Stomach smooth muscle (tissue), 2 donors: ENCODE results near the gene AKNA.
A peak's percentile ranks its signal among the peaks of the same experiment; 100 is the strongest.

Experiments used
- H3K27ac ChIP-seq: one replicate; pipeline ENCODE4 v1.7.0; 2013; ENCODE audit warnings: mild to moderate bottlenecking, low read length, inconsistent platforms
- H3K27me3 ChIP-seq, 2 donors: one replicate each; pipeline ENCODE4 v1.7.0; 2013; ENCODE audit warnings: low read length in 2 of 2; ENCODE audit not compliant: insufficient read depth in 2 of 2, control insufficient read depth in 1 of 2
- H3K36me3 ChIP-seq, 2 donors: one replicate each; pipeline ENCODE4 v1.7.0; 2013; ENCODE audit warnings: low read length in 2 of 2; ENCODE audit not compliant: control insufficient read depth in 2 of 2, insufficient read depth in 2 of 2
- H3K4me1 ChIP-seq: one replicate; pipeline ENCODE4 v1.7.0; 2013; ENCODE audit warnings: low read length; ENCODE audit not compliant: control insufficient read depth, insufficient read depth
- H3K4me3 ChIP-seq, 2 donors: one replicate each; pipeline ENCODE4 v1.7.0; 2013; ENCODE audit warnings: low read length in 2 of 2
- H3K9ac ChIP-seq, 2 donors: one replicate each; pipeline ENCODE4 v1.7.0; 2013; ENCODE audit warnings: low read length in 2 of 2, mild to moderate bottlenecking in 1 of 2
- H3K9me3 ChIP-seq, 2 donors: one replicate each; pipeline ENCODE4 v1.7.0; 2013; ENCODE audit warnings: low read length in 2 of 2; ENCODE audit not compliant: control insufficient read depth in 2 of 2
- donor health status: healthy.
- donor health status: Pancreatic carcinoma.

Gene AKNA

DNA sequence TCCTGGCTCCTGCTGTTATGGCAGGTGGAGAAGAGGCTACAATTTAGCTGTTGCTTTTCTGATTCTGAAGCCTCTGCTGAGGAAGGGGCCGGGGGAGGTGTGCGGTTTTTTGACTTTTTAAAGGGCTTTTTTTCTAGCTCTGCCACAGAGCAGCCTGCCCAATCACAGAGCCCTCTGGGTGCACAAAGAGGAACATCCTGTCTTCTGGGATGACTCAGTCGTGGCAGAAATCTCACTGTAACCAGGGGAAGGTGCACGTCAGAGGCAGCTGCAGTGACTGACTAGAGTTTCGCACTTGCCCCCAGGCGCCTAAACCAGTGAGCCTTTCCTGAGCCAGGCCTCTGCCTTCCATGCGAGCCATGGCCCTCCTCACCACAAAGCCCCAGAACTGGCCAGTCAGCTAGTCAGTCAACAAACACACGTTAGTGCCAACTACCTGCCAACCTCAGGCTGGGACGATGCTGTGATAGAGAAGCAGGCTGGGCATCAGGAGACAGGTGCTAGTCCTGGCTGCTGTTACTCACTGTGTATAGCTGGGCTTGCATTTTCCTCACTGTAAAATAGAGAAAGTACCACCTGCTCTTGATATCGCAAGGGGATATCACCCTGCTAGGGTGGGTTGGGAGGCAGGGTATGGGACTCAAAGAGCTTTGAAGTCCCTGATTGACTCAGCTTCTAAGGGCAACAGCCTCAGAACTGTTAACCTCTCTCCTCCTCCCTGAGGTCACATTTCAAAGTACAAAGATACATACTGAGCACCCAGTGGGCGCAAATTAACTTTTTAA is 2.2 kb downstream of the AKNA start:
- Histone ChIP-seq H3K9ac (peak overlapping the region; percentile 51 to 83), H3K27me3 (no peaks in the 10 kb centered on the region), H3K4me3 (peak overlapping the region; percentile 91 to 97), H3K9me3 (no peaks in the 10 kb centered on the region), H3K4me1 (peaks cover 72% of the 10 kb centered on the region), H3K27ac (peak overlapping the region; percentile 85), H3K36me3 (peaks cover 0 to 2% of the 10 kb centered on the region in 2 donors)

DNA sequence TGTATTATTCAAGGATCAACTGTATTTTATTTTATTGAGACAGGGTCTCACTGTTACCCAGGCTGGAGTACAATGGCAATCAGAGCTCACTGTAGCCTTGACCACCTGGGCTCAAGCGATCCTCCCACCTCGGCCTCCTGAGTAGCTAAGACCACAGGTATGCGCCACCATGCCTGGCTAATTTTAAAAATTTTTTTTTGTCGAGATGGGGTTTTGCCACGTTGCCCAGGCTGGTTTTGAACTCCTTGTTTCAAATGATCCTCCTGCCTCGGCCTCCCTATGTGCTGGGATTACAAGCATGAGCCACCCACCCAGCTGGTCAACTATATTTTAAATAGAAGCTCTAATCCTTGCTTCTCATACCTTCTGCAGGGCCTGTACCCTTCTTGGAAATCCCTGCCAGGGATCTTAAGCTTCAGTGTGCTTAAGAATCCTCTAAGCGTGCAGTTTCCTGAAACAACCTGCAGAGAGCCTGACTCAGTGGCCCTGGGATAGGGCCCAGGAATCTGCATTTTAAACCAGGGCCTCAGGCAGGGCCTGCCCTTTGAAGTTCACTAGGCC is 2.9 kb downstream of the AKNA start:
- Histone ChIP-seq H3K4me1 (peaks cover 68% of the 10 kb centered on the region), H3K9ac (peak overlapping the region in 1 of 2 donors; percentile 49), H3K36me3 (peaks cover 0 to 2% of the 10 kb centered on the region in 2 donors), H3K27me3 (no peaks in the 10 kb centered on the region), H3K27ac (peak overlapping the region; percentile 85), H3K4me3 (no peak overlapping the region), H3K9me3 (no peaks in the 10 kb centered on the region)

DNA sequence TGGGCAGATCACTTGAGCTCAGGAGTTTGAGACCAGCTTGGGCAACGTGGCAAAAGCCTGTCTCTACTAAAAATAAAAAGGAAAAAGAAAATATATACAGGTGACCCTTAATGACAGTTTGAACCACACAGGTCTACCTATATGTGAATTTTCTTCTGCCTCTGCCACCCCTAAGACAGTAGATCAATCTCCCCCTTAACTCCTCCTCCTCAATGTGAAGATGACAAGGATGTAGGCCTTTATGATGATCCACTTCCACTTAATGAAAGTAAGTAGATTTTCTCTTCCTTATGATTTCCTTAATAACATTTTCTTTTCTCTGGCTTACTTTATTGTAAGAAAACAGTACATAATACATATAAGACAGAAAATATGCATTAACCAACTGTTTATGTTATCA is 3.4 kb downstream of the AKNA start:
- peaks cover 63% of the 10 kb centered on the region for H3K4me1 ChIP-seq
- peaks cover 0 to 5% of the 10 kb centered on the region in 2 donors for H3K36me3 ChIP-seq
- no peaks in the 10 kb centered on the region for H3K27me3 ChIP-seq
- no peak overlapping the region for H3K4me3 ChIP-seq
- no peaks in the 10 kb centered on the region for H3K9me3 ChIP-seq
- no peak overlapping the region for H3K27ac ChIP-seq
- no peak overlapping the region for H3K9ac ChIP-seq

DNA sequence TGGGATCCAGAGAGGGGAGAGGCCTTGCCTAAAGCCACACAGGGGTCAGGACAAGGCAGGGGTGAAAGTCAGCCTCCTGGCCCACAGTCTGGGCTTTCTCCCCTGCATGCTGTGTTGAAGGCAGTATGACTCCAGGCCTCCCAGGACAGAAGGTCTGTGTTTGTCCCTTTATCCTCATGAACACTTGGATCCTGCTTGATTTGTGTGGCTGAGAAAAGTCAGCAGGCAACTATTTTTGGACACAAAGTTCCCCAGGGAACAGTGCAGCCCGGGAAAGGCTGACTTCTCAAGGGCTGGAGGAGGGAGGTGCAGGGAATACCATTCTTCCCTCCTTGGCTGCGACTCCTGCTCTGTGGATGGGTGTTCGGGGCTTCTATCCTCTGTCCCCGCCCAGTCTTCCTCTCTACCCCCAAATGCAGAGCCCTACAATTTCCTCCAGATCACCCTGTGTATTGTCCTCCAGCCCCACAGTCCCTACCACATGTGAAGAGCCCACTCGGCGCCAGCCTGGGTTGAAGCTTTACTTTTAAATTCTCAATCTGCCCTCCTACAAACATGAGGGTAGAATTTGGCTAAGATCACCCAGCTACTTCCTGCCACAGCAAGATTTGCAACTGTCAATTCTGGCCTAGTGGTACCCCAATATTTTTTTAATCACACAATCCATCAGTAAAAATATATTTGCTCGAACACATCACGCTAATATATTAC is 4.1 kb downstream of the AKNA start:
- Histone ChIP-seq H3K27ac (peak overlapping the region; percentile 71), H3K36me3 (peaks cover 4 to 8% of the 10 kb centered on the region in 2 donors), H3K9me3 (no peaks in the 10 kb centered on the region), H3K4me3 (peak overlapping the region; percentile 18 to 57), H3K4me1 (peaks cover 60% of the 10 kb centered on the region), H3K27me3 (no peaks in the 10 kb centered on the region), H3K9ac (peak overlapping the region; percentile 1 to 58)

DNA sequence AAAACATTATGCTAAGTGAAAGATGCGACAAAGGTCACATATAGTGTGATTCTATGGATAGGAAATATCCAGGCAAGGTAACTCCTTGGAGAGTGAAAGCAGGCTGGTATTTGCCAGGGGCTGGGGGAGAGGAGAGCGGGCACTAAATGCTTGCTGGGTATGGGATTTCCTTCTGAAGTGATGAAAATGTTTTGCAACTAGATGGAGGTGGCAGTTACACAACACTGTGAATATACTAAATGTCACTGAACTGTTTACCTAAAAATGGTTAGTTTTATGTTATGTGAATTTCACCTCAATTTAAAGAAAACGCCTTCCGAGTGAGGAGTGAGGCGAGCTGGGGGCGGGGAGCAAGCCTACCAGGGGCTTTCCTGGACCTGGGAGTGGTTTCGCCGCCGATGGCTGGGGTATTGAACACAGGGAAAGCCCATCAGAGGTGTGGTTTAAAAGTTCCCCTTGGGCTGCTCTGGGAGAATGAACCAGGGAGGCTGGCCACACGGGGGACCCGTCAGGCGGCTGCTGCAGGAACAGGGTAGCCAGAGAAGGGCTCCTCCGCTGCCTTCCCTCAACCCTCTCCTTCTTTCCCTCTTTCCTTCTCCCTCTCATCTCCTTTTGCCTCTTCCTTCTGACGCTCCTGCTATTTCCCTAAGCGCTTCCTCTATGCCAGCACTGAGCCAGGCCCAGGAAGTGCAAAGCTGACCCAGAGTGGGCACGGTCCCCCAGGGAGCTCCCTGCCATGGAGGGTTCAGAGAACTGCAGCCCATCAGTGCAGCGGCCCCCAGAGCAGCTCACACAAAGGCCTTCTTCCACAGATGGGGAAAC is 4.9 kb downstream of the AKNA start:
- Histone ChIP-seq H3K27ac (peak overlapping the region; percentile 71), H3K4me1 (peaks cover 52% of the 10 kb centered on the region), H3K9me3 (no peaks in the 10 kb centered on the region), H3K4me3 (peak overlapping the region; percentile 18 to 57), H3K36me3 (peaks cover 5 to 10% of the 10 kb centered on the region in 2 donors), H3K9ac (peak overlapping the region; percentile 1 to 58), H3K27me3 (no peaks in the 10 kb centered on the region)

DNA sequence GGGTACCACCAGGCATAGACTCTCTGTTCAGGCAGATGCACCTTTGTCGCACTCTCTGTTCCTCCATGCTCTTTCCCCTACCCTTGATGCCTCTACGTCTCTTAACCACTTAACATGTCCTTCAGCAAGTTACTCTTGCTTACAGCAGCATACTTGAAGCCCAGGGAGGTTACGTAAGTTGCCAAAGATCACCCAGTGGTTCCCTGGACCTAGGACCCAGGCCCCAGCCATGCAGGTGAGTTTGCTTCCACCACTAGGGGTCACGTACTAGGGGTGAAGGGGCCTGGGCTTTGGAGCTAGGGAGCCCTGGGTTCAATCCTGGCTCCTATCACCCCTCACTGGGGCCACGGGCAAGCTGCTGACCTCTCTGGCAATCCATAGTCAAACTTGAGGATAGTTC is 8.9 kb downstream of the AKNA start:
- H3K27ac ChIP-seq: no peak overlapping the region
- H3K4me3 ChIP-seq: no peak overlapping the region
- no peak overlapping the region for H3K9ac ChIP-seq
- no peaks in the 10 kb centered on the region for H3K27me3 ChIP-seq
- H3K4me1 ChIP-seq: peaks cover 22% of the 10 kb centered on the region
- no peaks in the 10 kb centered on the region for H3K9me3 ChIP-seq
- peaks cover 22 to 28% of the 10 kb centered on the region in 2 donors for H3K36me3 ChIP-seq

DNA sequence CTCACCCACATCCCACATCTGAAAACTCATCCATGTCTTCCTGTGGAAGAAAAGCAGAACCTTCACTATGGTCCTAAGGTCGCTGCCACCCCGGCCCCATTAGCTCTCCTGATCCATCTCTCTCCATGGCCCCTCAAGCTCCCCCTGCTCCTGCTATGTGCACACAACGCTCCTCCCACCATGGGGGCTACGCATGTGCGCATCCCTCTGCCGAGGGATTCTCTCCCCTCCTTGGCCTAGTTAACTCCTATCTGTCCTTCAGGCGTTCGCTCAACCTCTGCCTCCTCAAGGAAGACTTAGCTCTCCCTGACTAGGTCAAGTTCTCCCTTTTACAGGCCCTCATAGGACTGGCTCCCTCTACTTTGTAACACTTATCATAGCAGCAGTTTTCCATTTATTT is 9.8 kb downstream of the AKNA start:
- no peak overlapping the region for H3K27ac ChIP-seq
- no peaks in the 10 kb centered on the region for H3K9me3 ChIP-seq
- H3K27me3 ChIP-seq: no peaks in the 10 kb centered on the region
- H3K9ac ChIP-seq: no peak overlapping the region
- H3K4me1 ChIP-seq: peaks cover 13% of the 10 kb centered on the region
- H3K4me3 ChIP-seq: no peak overlapping the region
- peaks cover 24 to 32% of the 10 kb centered on the region in 2 donors for H3K36me3 ChIP-seq

DNA sequence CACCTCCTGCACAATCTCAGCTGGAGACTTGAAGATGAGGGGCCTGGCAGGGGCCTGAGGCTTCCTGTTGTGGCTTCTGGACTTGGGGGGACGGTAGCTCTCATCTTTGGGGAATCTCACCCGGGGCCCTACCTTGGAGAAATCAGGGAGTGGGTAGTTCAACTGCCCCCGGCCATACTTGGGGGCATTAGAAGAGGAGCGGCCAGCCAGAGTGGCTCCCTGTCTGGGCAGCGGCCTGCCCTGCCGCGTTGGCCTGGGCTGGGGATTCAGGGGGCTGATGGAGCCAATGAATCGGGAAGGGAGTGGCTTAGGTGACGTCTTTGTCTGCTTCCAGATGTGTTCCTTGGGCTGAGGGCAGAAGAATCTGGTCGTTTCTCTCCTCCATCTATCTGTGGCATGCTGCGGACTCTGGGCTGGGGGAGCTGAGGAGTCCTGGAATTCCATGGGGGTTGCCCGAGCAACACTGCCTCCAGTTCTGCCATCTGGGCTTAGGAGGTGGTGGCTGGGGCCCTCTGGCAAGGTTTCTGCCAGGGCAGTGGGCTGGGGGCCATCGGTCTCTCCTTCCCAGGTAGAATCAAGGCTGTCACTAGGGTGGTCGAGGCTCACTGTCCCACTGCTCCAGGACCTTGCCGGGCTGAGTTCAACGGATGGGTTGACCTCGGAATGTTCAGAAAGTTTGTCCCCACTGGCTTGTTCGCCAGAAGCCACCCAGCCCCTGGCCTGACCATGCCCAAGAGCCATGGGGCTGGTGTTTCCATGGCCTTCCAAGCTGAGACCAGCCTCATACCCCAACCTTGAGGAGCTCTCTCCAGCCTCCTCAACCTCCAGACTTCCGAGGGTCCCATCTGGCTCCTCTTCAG is 11.0 kb downstream of the AKNA start:
- no peak overlapping the region for H3K27ac ChIP-seq
- H3K9ac ChIP-seq: no peak overlapping the region
- H3K4me1 ChIP-seq: peaks cover 8% of the 10 kb centered on the region
- H3K4me3 ChIP-seq: no peak overlapping the region
- peaks cover 26 to 31% of the 10 kb centered on the region in 2 donors for H3K36me3 ChIP-seq
- H3K9me3 ChIP-seq: no peaks in the 10 kb centered on the region
- H3K27me3 ChIP-seq: no peaks in the 10 kb centered on the region

DNA sequence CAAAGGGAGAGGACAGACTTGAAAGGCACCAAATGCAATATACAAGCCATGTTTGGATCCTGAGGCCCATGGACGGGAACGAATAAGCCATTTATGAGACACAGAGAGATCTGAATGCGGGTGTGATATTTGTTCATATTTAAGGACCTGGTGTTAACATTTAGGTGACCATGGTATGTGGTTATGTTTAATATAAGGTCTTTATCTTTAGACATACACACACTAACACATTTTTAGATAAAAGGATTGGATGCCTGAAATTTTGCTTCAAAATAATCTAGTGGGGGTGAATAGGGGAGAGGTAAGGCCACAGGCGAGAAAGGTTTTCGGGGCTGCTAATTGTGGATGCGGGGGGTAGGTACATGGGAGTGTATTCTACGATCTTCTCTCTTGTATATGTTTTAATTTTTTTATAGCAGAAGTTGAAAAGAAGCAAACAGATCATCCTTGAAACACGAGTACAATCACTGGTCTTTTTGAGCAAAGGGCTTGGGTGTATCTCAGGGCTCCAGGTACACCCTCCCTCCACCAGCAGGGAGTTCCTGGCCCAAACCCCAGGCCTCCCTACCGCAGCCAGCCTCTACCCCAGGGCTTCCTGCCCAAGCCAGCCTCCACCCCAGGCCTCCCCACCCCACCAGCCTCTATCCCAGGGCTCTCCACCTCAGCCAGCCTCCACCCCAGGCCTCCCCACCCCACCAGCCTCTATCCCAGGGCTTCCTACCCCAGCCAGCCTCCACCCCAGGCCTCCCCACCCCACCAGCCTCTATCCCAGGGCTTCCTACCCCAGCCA is 12.2 kb downstream of the AKNA start:
- no peak overlapping the region for H3K4me3 ChIP-seq
- peaks cover 26 to 33% of the 10 kb centered on the region in 2 donors for H3K36me3 ChIP-seq
- H3K27me3 ChIP-seq: no peaks in the 10 kb centered on the region
- H3K4me1 ChIP-seq: peaks cover 7% of the 10 kb centered on the region
- no peak overlapping the region for H3K27ac ChIP-seq
- H3K9me3 ChIP-seq: no peaks in the 10 kb centered on the region
- H3K9ac ChIP-seq: no peak overlapping the region
